Measurements from ENCODE around the gene SELENOW. TPM values are rescaled to one million over a fixed set of nuclear protein-coding genes. Genes with fewer than 3 reads are reported as not detected.
"Not testable (repeated sequence)": the region's sequence is repeated elsewhere in the genome, so short reads cannot be mapped to it uniquely, and the experiment has no call there.

SELENOW gene
- total RNA-seq, 1 donor from 2014 or later, result 351 TPM

GRCh38 chr19:47806435-47806834 is 27.9 kb downstream of the SELENOW start:
- DNase-seq (ENCODE audit: low spot score), result no peak
- H3K27ac Mint-ChIP-seq (ENCODE audit: unreplicated experiment), result no peak overlapping the region
- TF ChIP-seq, protein P1, sequence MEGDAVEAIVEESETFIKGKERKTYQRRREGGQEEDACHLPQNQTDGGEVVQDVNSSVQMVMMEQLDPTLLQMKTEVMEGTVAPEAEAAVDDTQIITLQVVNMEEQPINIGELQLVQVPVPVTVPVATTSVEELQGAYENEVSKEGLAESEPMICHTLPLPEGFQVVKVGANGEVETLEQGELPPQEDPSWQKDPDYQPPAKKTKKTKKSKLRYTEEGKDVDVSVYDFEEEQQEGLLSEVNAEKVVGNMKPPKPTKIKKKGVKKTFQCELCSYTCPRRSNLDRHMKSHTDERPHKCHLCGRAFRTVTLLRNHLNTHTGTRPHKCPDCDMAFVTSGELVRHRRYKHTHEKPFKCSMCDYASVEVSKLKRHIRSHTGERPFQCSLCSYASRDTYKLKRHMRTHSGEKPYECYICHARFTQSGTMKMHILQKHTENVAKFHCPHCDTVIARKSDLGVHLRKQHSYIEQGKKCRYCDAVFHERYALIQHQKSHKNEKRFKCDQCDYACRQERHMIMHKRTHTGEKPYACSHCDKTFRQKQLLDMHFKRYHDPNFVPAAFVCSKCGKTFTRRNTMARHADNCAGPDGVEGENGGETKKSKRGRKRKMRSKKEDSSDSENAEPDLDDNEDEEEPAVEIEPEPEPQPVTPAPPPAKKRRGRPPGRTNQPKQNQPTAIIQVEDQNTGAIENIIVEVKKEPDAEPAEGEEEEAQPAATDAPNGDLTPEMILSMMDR (IDR thresholded peaks at IDR 0.05), result no peak
- no peaks in the 10 kb centered on the region for H3K4me1 Mint-ChIP-seq (ENCODE audit: low read depth)
- H3K36me3 Mint-ChIP-seq (ENCODE audit: low read depth), result no peaks in the 10 kb centered on the region
- peaks cover 8% of the 10 kb centered on the region for H3K27me3 Mint-ChIP-seq (ENCODE audit: low read depth)
- peaks cover under 1% of the 10 kb centered on the region for H3K9me3 Mint-ChIP-seq (ENCODE audit: low read depth)
- H3K4me3 Mint-ChIP-seq (ENCODE audit: unreplicated experiment), result no peak overlapping the region

- no peaks in the 10 kb centered on the region for H3K9me3 Mint-ChIP-seq (ENCODE audit: low read depth)
- DNase-seq (ENCODE audit: low spot score), result no peak
- H3K36me3 Mint-ChIP-seq (ENCODE audit: low read depth), result no peaks in the 10 kb centered on the region
- TF ChIP-seq, protein P1 (IDR thresholded peaks at IDR 0.05), result peak; percentile 79
- no peak overlapping the region for H3K4me3 Mint-ChIP-seq (ENCODE audit: unreplicated experiment)
- peaks cover 7% of the 10 kb centered on the region for H3K27me3 Mint-ChIP-seq (ENCODE audit: low read depth)
- no peak overlapping the region for H3K27ac Mint-ChIP-seq (ENCODE audit: unreplicated experiment)
- H3K4me1 Mint-ChIP-seq (ENCODE audit: low read depth), result no peaks in the 10 kb centered on the region
Observed at GRCh38 chr19:47813304-47813994, 34.9 kb downstream of the SELENOW start.

GRCh38 chr19:47813995-47814328 is 35.5 kb downstream of the SELENOW start:
- TF ChIP-seq, protein P1 (IDR thresholded peaks at IDR 0.05), result peak; percentile 33
- no peaks in the 10 kb centered on the region for H3K4me1 Mint-ChIP-seq (ENCODE audit: low read depth)
- no peak for DNase-seq (ENCODE audit: low spot score)
- no peaks in the 10 kb centered on the region for H3K9me3 Mint-ChIP-seq (ENCODE audit: low read depth)
- H3K27me3 Mint-ChIP-seq (ENCODE audit: low read depth), result peaks cover 11% of the 10 kb centered on the region
- no peak overlapping the region for H3K4me3 Mint-ChIP-seq (ENCODE audit: unreplicated experiment)
- no peaks in the 10 kb centered on the region for H3K36me3 Mint-ChIP-seq (ENCODE audit: low read depth)
- H3K27ac Mint-ChIP-seq (ENCODE audit: unreplicated experiment), result no peak overlapping the region

- DNase-seq (ENCODE audit: low spot score); H3K36me3 Mint-ChIP-seq (ENCODE audit: low read depth); H3K4me3 Mint-ChIP-seq (ENCODE audit: unreplicated experiment); H3K27ac Mint-ChIP-seq (ENCODE audit: unreplicated experiment); H3K4me1 Mint-ChIP-seq (ENCODE audit: low read depth); H3K9me3 Mint-ChIP-seq (ENCODE audit: low read depth): not testable (repeated sequence)
- peaks cover 33% of the 10 kb centered on the region for H3K27me3 Mint-ChIP-seq (ENCODE audit: low read depth)
Observed at GRCh38 chr19:47816270-47816669, 37.8 kb downstream of the SELENOW start.

- H3K9me3 Mint-ChIP-seq (ENCODE audit: low read depth), result not testable (repeated sequence)
Observed at GRCh38 chr19:47818221-47818620, 39.7 kb downstream of the SELENOW start.

GRCh38 chr19:47819858-47820257 is 41.4 kb downstream of the SELENOW start:
- TF ChIP-seq, protein P1 (IDR thresholded peaks at IDR 0.05), result no peak
- Mint-ChIP-seq H3K27ac (ENCODE audit: unreplicated experiment) (no peak overlapping the region), H3K27me3 (ENCODE audit: low read depth) (peaks cover 42% of the 10 kb centered on the region), H3K4me3 (ENCODE audit: unreplicated experiment) (no peak overlapping the region), H3K36me3 (ENCODE audit: low read depth) (no peaks in the 10 kb centered on the region), H3K4me1 (ENCODE audit: low read depth) (no peaks in the 10 kb centered on the region), H3K9me3 (ENCODE audit: low read depth) (no peaks in the 10 kb centered on the region)
- DNase-seq (ENCODE audit: low spot score), result no peak

More at GRCh38 chr19:47818221-47818620, 39.7 kb downstream of the SELENOW start:
- H3K4me3 Mint-ChIP-seq (ENCODE audit: unreplicated experiment); H3K27ac Mint-ChIP-seq (ENCODE audit: unreplicated experiment); H3K36me3 Mint-ChIP-seq (ENCODE audit: low read depth); H3K4me1 Mint-ChIP-seq (ENCODE audit: low read depth); DNase-seq (ENCODE audit: low spot score): not testable (repeated sequence)
- H3K27me3 Mint-ChIP-seq (ENCODE audit: low read depth), result peaks cover 40% of the 10 kb centered on the region
